Fibroblast of peridontal ligament (primary cell): ENCODE data around the gene GDF7.

ENCODE experiments used
- DNase-seq: peaks from one replicate; pipeline ENCODE4 v3.0.0-alpha.2; 2010; ENCODE audit errors: extremely low read depth

Gene GDF7

GRCh38 chr2:20666304-20667150, at the start of gene GDF7:
Gene GDF7 (plus strand): TSS chr2:20667144. CDS start chr2:20667240, 96 bp downstream.
- DNase-seq: peak; percentile 17

GRCh38 chr2:20617892-20618467, 49.0 kb upstream of the GDF7 start:
- peak; percentile 100 for DNase-seq

GRCh38 chr2:20618468-20618885, 48.5 kb upstream of the GDF7 start:
- DNase-seq: no peak

- no peak for DNase-seq
Measured at GRCh38 chr2:20618886-20619521, 47.9 kb upstream of the GDF7 start.

- DNase-seq: no peak
Measured at GRCh38 chr2:20619624-20620024, 47.3 kb upstream of the GDF7 start.

- DNase-seq: no peak
Measured at GRCh38 chr2:20620271-20620681, 46.7 kb upstream of the GDF7 start.

GRCh38 chr2:20620696-20621365, 46.1 kb upstream of the GDF7 start:
- DNase-seq: no peak

- DNase-seq: no peak
Measured at GRCh38 chr2:20621366-20622295, 45.3 kb upstream of the GDF7 start.

GRCh38 chr2:20622296-20622686, 44.7 kb upstream of the GDF7 start:
- no peak for DNase-seq

- no peak for DNase-seq
Measured at GRCh38 chr2:20622731-20623130, 44.2 kb upstream of the GDF7 start.

- no peak for DNase-seq
Measured at GRCh38 chr2:20623241-20623640, 43.7 kb upstream of the GDF7 start.

GRCh38 chr2:20623741-20624155, 43.2 kb upstream of the GDF7 start:
- DNase-seq: no peak

- no peak for DNase-seq
Measured at GRCh38 chr2:20624156-20624883, 42.6 kb upstream of the GDF7 start.

- no peak for DNase-seq
Measured at GRCh38 chr2:20624884-20625485, 42.0 kb upstream of the GDF7 start.

GRCh38 chr2:20625491-20626391, 41.2 kb upstream of the GDF7 start:
- no peak for DNase-seq

- no peak for DNase-seq
Measured at GRCh38 chr2:20626392-20626697, 40.6 kb upstream of the GDF7 start.

GRCh38 chr2:20626698-20627513, 40.0 kb upstream of the GDF7 start:
- DNase-seq: no peak

GRCh38 chr2:20627712-20628380, 39.1 kb upstream of the GDF7 start:
- DNase-seq: no peak
